Ovary (tissue), 9 donors: ENCODE data around the gene SPAG9. TPM values are rescaled to one million over a fixed set of nuclear protein-coding genes. Genes with fewer than 3 reads are reported as not detected.

Source experiments
- DNase-seq, 5 donors: peaks; one replicate each; pipeline ENCODE4 v3.0.0-alpha.2; 2019 to 2020
- H3K27ac ChIP-seq, 2 donors: fragments of 200-600 bp; one replicate each; pipeline versions ENCODE4 v1.5.1 to v1.8.0; 2019 to 2022
- H3K27me3 ChIP-seq: fragments of 200-600 bp; one replicate; pipeline ENCODE4 v1.8.0; 2022
- H3K36me3 ChIP-seq: fragments of 200-600 bp; sonication (generic); one replicate; pipeline ENCODE4 v1.5.1; 2019
- H3K4me1 ChIP-seq: one replicate; pipeline ENCODE4 v1.8.1; 2013; ENCODE audit warnings: mild to moderate bottlenecking, moderate library complexity; ENCODE audit not compliant: insufficient read depth
- H3K4me3 ChIP-seq: fragments of 200-600 bp; sonication (generic); one replicate; pipeline ENCODE4 v1.5.1; 2017
- H3K9me3 ChIP-seq, 2 donors: fragments of 200-600 bp in 1 of 2; sonication (generic) in 1 of 2; one replicate each; pipeline versions ENCODE4 v1.5.1 to v1.8.1; 2013 to 2019; ENCODE audit warnings: mild to moderate bottlenecking in 1 of 2, moderate library complexity in 1 of 2
- EP300 ChIP-seq: sonication (generic); formaldehyde crosslinking; IDR thresholded peaks from one replicate; pipeline ENCODE4 v1.6.1; 2017; ENCODE audit warnings: antibody characterized with exemption
- POLR2A ChIP-seq: fragments of 450-650 bp; IDR thresholded peaks from one replicate; pipeline ENCODE4 v1.6.1; 2017; ENCODE audit warnings: antibody characterized with exemption, mild to moderate bottlenecking, moderate library complexity
- WGBS, 3 donors: extraction: QIAGEN DNeasy Blood & Tissue Kit in 1 of 3; methylation state at CpG; one replicate each; pipeline versions ENCODE4 v1.1.5 to v1.1.7; 2013 to 2017; 5-methylcytosine and 5-hydroxymethylcytosine counted together
- intact Hi-C, 4 donors: fragments of 100-400 bp; cut with DNase I; formaldehyde crosslinking; loops; one replicate each; pipeline versions ENCODE4 v1.11.0 to v1.15.1; 2022 to 2023
- polyA plus RNA-seq, 2 donors: library from polyadenylated mRNA; stranded (reverse); fragments of 200-250 nt in 1 of 2; fragments of 350-450 nt in 1 of 2; fragmentation: Illumina TruSeq in 1 of 2; extraction: RNeasy Lipid Tissue Mini Kit (QIAGEN cat#74804) in 1 of 2; gene quantifications; one replicate each; pipeline ENCODE4 v1.2.3, GENCODE V29; 2013 to 2014
- total RNA-seq, 7 donors: library from RNA; depleted of rRNA in 2 of 7; stranded (reverse); fragments of >200 nt in 2 of 7; fragmentation: NEBNext Ultra II Directional in 3 of 7; extraction: Animal tissue kit (Norgen Biotek cat#: 25700) in 3 of 7; gene quantifications; one replicate each; pipeline versions ENCODE4 v1.1.0 to v1.2.4, GENCODE V29; 2016 to 2023
- TF ChIP-seq, protein P1 (sequence below), 3 donors: fragments of 450-650 bp in 2 of 3; fragments of 200-600 bp in 1 of 3; IDR thresholded peaks; one replicate each; pipeline versions ENCODE4 v1.5.1 to v1.8.0; 2016 to 2022; ENCODE audit warnings: antibody characterized with exemption in 3 of 3, mild to moderate bottlenecking in 1 of 3
- donor health status: DM: no; HTN: no; CAD: no; lungs with moderate emphysema.
- donor health status: DM: no; HTN: no; CAD: no.
- donor health status: Bipolar disorder and iron deficiency.
- donor health status: DM: yes; HTN: yes; CAD: no.
- donor health status: DM: no; HTN: no; CAD: no.
- donor health status: DM: yes; HTN: yes; CAD: no.

Gene SPAG9
- total and polyA plus RNA-seq, 9 donors = 28.8 to 103 (median 79.4) TPM

DNA sequence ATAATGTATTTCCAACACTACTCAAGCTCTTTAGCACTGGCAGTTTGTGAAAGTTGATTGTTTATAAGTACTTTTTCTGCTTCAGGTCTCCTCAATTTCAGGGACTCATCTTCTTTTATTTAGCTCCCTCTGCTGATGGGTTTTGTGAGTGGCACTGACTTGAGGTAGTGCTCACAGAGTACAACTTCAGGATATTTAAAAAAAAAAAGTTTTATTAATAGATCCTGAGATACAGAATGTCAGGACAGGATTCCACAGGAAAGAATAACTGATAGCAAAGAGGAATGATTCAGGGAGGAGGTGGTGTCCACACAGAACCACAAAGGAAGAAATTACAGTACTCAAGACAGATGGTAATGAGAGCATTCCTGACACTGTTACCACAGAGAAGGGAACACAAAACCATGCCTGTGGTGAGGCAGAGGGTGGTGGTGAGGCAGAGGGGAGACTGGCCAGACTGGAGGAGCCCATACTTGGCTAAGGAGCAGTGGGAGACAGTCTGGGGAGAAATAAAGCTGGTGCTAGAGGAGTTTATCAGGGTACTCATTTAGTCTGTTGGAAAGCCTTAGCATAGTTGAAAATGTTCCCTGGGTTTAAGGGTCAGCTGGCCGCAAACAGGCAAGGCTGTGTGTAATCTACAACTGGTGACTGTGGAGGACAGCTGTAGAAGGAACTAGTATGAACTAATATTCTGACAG is 63.7 kb downstream of the SPAG9 start:
- no peaks in the 10 kb centered on the region for H3K36me3 ChIP-seq
- intact Hi-C loops = no loop called here
- TF ChIP-seq, protein P1, sequence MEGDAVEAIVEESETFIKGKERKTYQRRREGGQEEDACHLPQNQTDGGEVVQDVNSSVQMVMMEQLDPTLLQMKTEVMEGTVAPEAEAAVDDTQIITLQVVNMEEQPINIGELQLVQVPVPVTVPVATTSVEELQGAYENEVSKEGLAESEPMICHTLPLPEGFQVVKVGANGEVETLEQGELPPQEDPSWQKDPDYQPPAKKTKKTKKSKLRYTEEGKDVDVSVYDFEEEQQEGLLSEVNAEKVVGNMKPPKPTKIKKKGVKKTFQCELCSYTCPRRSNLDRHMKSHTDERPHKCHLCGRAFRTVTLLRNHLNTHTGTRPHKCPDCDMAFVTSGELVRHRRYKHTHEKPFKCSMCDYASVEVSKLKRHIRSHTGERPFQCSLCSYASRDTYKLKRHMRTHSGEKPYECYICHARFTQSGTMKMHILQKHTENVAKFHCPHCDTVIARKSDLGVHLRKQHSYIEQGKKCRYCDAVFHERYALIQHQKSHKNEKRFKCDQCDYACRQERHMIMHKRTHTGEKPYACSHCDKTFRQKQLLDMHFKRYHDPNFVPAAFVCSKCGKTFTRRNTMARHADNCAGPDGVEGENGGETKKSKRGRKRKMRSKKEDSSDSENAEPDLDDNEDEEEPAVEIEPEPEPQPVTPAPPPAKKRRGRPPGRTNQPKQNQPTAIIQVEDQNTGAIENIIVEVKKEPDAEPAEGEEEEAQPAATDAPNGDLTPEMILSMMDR (IDR thresholded peaks at IDR 0.05) = peak in 1 of 3 donors; percentile 50
- no peak for TF ChIP-seq POLR2A
- 4 to 16% (median 11%) methylated on average over 1 of the region's 1 CpG for WGBS, 3 donors
- H3K9me3 ChIP-seq = no peaks in the 10 kb centered on the region
- peaks cover 2% of the 10 kb centered on the region for H3K4me1 ChIP-seq
- H3K4me3 ChIP-seq = no peak overlapping the region
- H3K27ac ChIP-seq = peak overlapping the region in 1 of 2 donors; percentile 55
- no peaks in the 10 kb centered on the region for H3K27me3 ChIP-seq
- peak in 2 of 5 donors; percentile 22 to 43 for DNase-seq

- 85 to 92% (median 90%) methylated on average over 4 of the region's 4 CpGs for WGBS, 3 donors
- no peak for DNase-seq
- intact Hi-C loops = no loop called here
- Histone ChIP-seq H3K9me3 (no peaks in the 10 kb centered on the region), H3K4me1 (peaks cover 2% of the 10 kb centered on the region), H3K27ac (no peak overlapping the region), H3K27me3 (no peaks in the 10 kb centered on the region), H3K4me3 (no peak overlapping the region), H3K36me3 (no peaks in the 10 kb centered on the region)
- TF ChIP-seq, protein P1 (IDR thresholded peaks at IDR 0.05) = no peak
- TF ChIP-seq POLR2A = no peak
- no peak for TF ChIP-seq EP300
These were observed 65.9 kb downstream of the SPAG9 start for GRCh38 chr17:51054748-51055147.

DNA sequence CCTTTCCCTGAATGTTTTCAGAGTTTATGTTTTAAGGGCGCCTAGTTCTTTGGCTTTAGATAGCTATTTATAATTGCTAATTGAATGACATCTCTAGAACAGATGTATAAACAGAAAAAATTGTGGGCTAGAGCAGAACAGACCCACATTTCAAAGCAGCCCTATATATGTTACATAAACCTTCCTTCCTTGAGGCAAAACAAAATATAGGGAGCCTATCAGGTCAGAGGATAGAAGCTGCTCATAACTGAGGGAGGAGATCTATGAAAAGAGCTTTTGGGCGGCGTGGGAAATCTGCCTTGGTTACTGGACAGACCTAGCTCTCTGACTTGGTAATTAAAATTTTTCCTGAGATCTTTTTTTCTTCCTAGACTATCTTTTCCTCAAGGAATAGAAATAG is 68.4 kb downstream of the SPAG9 start:
- Histone ChIP-seq H3K4me3 (no peak overlapping the region), H3K9me3 (no peaks in the 10 kb centered on the region), H3K27me3 (no peaks in the 10 kb centered on the region), H3K4me1 (peaks cover 2% of the 10 kb centered on the region), H3K36me3 (no peaks in the 10 kb centered on the region), H3K27ac (no peak overlapping the region)
- TF ChIP-seq, protein P1 (IDR thresholded peaks at IDR 0.05) = no peak
- no peak for TF ChIP-seq EP300
- no peak for TF ChIP-seq POLR2A
- intact Hi-C loops = no loop called here
- no peak for DNase-seq
- 89 to 91% (median 89%) methylated on average over 3 of the region's 3 CpGs for WGBS, 3 donors

GRCh38 chr17:51050291-51051033 is 70.2 kb downstream of the SPAG9 start:
- WGBS, 3 donors = 88 to 93% (median 89%) methylated on average over 3 of the region's 3 CpGs
- intact Hi-C loops = no loop called here

More at GRCh38 chr17:51050291-51051033, 70.2 kb downstream of the SPAG9 start:
- no peak for DNase-seq
- TF ChIP-seq POLR2A = no peak
- no peak for TF ChIP-seq EP300
- TF ChIP-seq, protein P1 (IDR thresholded peaks at IDR 0.05) = no peak
- H3K36me3 ChIP-seq = no peaks in the 10 kb centered on the region
- H3K27ac ChIP-seq = no peak overlapping the region
- H3K4me1 ChIP-seq = peaks cover 3% of the 10 kb centered on the region
- no peaks in the 10 kb centered on the region for H3K9me3 ChIP-seq
- H3K27me3 ChIP-seq = no peaks in the 10 kb centered on the region
- no peak overlapping the region for H3K4me3 ChIP-seq
